ENCODE results near the gene CLK4. TPM values are rescaled to one million over a fixed set of nuclear protein-coding genes. Genes with fewer than 3 reads are reported as not detected.

CLK4 gene
- total and polyA plus RNA-seq, 2 experiments from 2014 or later, result 15.3 to 18.1 TPM

- H3K36me3 ChIP-seq (ENCODE audit: insufficient read depth), result no peaks in the 10 kb centered on the region
- TF ChIP-seq JUNB (IDR thresholded peaks at IDR 0.05; ENCODE audit: unreplicated experiment), result no peak
- no peak for TF ChIP-seq ZNF114 (CRISPR knock-in tag; IDR thresholded peaks at IDR 0.05)
- no peak for TF ChIP-seq POLR2AphosphoS5 (IDR thresholded peaks at IDR 0.05; ENCODE audit: low read depth)
- H3K36me3 Mint-ChIP-seq (ENCODE audit: low read depth), result no peaks in the 10 kb centered on the region
- H3K27me3 ChIP-seq (ENCODE audit: insufficient read depth), result no peaks in the 10 kb centered on the region
- H2AFZ ChIP-seq, result no peak overlapping the region
- H3K4me3 Mint-ChIP-seq, result no peak overlapping the region
- H3K27me3 Mint-ChIP-seq (ENCODE audit: insufficient read depth, low read depth, poor library complexity), result peaks cover 11% of the 10 kb centered on the region
- H3F3A ChIP-seq (replicated peaks; ENCODE audit: low read depth), result no peaks in the 10 kb centered on the region
- no peaks in the 10 kb centered on the region for H3K9me2 ChIP-seq (ENCODE audit: insufficient read depth)
- no peak overlapping the region for H3K4me3 ChIP-seq
- H3K4me2 ChIP-seq, result no peak overlapping the region
- no peaks in the 10 kb centered on the region for H3K4me1 ChIP-seq (ENCODE audit: insufficient read depth)
- DNase-seq (ENCODE audit: low spot score) (no peak), ATAC-seq (no peak)
- H3K9me3 Mint-ChIP-seq, result peaks cover 3% of the 10 kb centered on the region; the same call in 2 of the 3 replicates
- no peak overlapping the region for H3K27ac Mint-ChIP-seq
- H4K20me1 ChIP-seq (replicated peaks; ENCODE audit: insufficient read depth), result no peaks in the 10 kb centered on the region
- no peaks in the 10 kb centered on the region for H3K79me2 ChIP-seq (replicated peaks; ENCODE audit: insufficient read depth)
- no peak overlapping the region for H3K27ac ChIP-seq (ENCODE audit: low read depth)
- peaks cover 6% of the 10 kb centered on the region; the same call in 2 of the 3 replicates for H3K4me1 Mint-ChIP-seq
These were observed 45.2 kb downstream of the CLK4 start for GRCh38 chr5:178581621-178582020.

GRCh38 chr5:178580271-178580955 lies 46.4 kb downstream of the CLK4 start:
- H3F3A ChIP-seq (replicated peaks; ENCODE audit: low read depth), result no peaks in the 10 kb centered on the region
- no peaks in the 10 kb centered on the region for H3K9me2 ChIP-seq (ENCODE audit: insufficient read depth)
- H3K36me3 ChIP-seq (ENCODE audit: insufficient read depth), result no peaks in the 10 kb centered on the region
- no peaks in the 10 kb centered on the region for H3K4me1 ChIP-seq (ENCODE audit: insufficient read depth)
- no peak overlapping the region for H3K4me3 ChIP-seq
- DNase-seq (ENCODE audit: low spot score), result no peak
- no peak overlapping the region for H3K4me2 ChIP-seq
- peaks cover 10% of the 10 kb centered on the region for H3K27me3 ChIP-seq (ENCODE audit: insufficient read depth)
- TF ChIP-seq REST (IDR thresholded peaks at IDR 0.05; ENCODE audit: unreplicated experiment) (no peak), EZH2phosphoT487 (IDR thresholded peaks at IDR 0.05; ENCODE audit: unreplicated experiment) (no peak), ZNF331 (CRISPR knock-in tag; IDR thresholded peaks at IDR 0.05; ENCODE audit: low read depth) (no peak), POLR2AphosphoS5 (IDR thresholded peaks at IDR 0.05; ENCODE audit: low read depth) (no peak), ETS1 (IDR thresholded peaks at IDR 0.05) (no peak), STAT1 (IDR thresholded peaks at IDR 0.05; ENCODE audit: unreplicated experiment) (no peak), EZH2 (IDR thresholded peaks at IDR 0.05; ENCODE audit: low read depth, unreplicated experiment) (no peak), JUNB (IDR thresholded peaks at IDR 0.05; ENCODE audit: unreplicated experiment) (no peak), CREB1 (CRISPR knock-in tag; IDR thresholded peaks at IDR 0.05; ENCODE audit: low read depth) (no peak), CTCF (conservative IDR thresholded peaks at IDR 0.05; ENCODE audit: low read depth in 2 of 2) (no peak), NANOG (IDR thresholded peaks at IDR 0.05; ENCODE audit: borderline replicate concordance) (no peak), ZNF114 (CRISPR knock-in tag; IDR thresholded peaks at IDR 0.05) (no peak)
- H3K27ac ChIP-seq (ENCODE audit: low read depth), result no peak overlapping the region
- Mint-ChIP-seq H3K27ac (no peak overlapping the region), H3K4me3 (no peak overlapping the region), H3K27me3 (ENCODE audit: insufficient read depth, low read depth, poor library complexity) (peaks cover 21% of the 10 kb centered on the region), H3K9me3 (peaks cover 1% of the 10 kb centered on the region; the same call in 2 of the 3 replicates), H3K36me3 (ENCODE audit: low read depth) (no peaks in the 10 kb centered on the region), H3K4me1 (peaks cover 8% of the 10 kb centered on the region; the same call in 2 of the 3 replicates)
- no peaks in the 10 kb centered on the region for H4K20me1 ChIP-seq (replicated peaks; ENCODE audit: insufficient read depth)
- H3K79me2 ChIP-seq (replicated peaks; ENCODE audit: insufficient read depth), result no peaks in the 10 kb centered on the region
- H2AFZ ChIP-seq, result no peak overlapping the region
- no peak for ATAC-seq

All from GM23338 (cell line).